IMR-90 (cell line): Measurements from ENCODE around the gene HLA-DOA. TPM values are rescaled to one million over a fixed set of nuclear protein-coding genes. Genes with fewer than 3 reads are reported as not detected.

Experiments used
- ATAC-seq: fragments of 200-7000 bp; cut with Tn5 transposase; 2 replicates; pipeline ENCODE4 v1.9.1; 2020; ENCODE audit warnings: low read depth, mild to moderate bottlenecking, moderate library complexity
- BruUV-seq: library from RNA; stranded (reverse); fragments of 400-500 nt; replicated peaks from 2 replicates; lab custom pipeline; 2021; lab: Mats Ljungman, UMichigan
- CTCF ChIA-PET: fragments of 300-600 bp; formaldehyde crosslinking; extraction: SDS; loops from one replicate; lab custom pipeline; 2021; ENCODE audit warnings: antibody characterized with exemption; lab: Yijun Ruan, JAX
- POLR2A ChIA-PET: fragments of 300-600 bp; sonication (Branson Sonifier 250); formaldehyde crosslinking; loops from one replicate; lab custom pipeline; 2022; ENCODE audit warnings: antibody characterized with exemption; ENCODE audit not compliant: unreplicated experiment; lab: Charles Lee
- DNase-seq: peaks from one replicate; pipeline ENCODE4 v3.0.0; 2013
- H2AFZ ChIP-seq: replicated peaks from 2 replicates; pipeline ENCODE3; 2013; ENCODE audit warnings: low read length, mild to moderate bottlenecking; ENCODE audit not compliant: poor library complexity
- H2AK5ac ChIP-seq: 2 replicates; pipeline ENCODE4 v1.6.1; 2013; ENCODE audit warnings: low read depth, low read length, inconsistent platforms
- H2AK9ac ChIP-seq: replicated peaks from 2 replicates; pipeline ENCODE3; 2013; ENCODE audit warnings: mild to moderate bottlenecking, low read depth, low read length, moderate library complexity; ENCODE audit not compliant: poor library complexity
- H2BK120ac ChIP-seq: 2 replicates; pipeline ENCODE4 v1.6.1; 2013; ENCODE audit warnings: low read depth, low read length, inconsistent platforms
- H2BK15ac ChIP-seq: 3 replicates; pipeline ENCODE4 v1.6.1; 2013; ENCODE audit warnings: low read depth, low read length, inconsistent platforms
- H2BK20ac ChIP-seq: 2 replicates; pipeline ENCODE4 v1.6.1; 2013; ENCODE audit warnings: low read depth, mild to moderate bottlenecking, inconsistent platforms, low read length, moderate library complexity
- H2BK5ac ChIP-seq: 2 replicates; pipeline ENCODE4 v1.6.1; 2013; ENCODE audit warnings: mild to moderate bottlenecking, low read depth, low read length, inconsistent platforms; ENCODE audit not compliant: poor library complexity, severe bottlenecking
- H3K14ac ChIP-seq: replicated peaks from 2 replicates; pipeline ENCODE4 v1.6.1; 2013; ENCODE audit warnings: low read depth, low read length, inconsistent platforms
- H3K18ac ChIP-seq: 2 replicates; pipeline ENCODE4 v1.6.1; 2013; ENCODE audit warnings: low read depth, low read length, control low read depth
- H3K23ac ChIP-seq: 2 replicates; pipeline ENCODE4 v1.6.1; 2013; ENCODE audit warnings: low read depth, low read length, inconsistent platforms
- H3K27ac ChIP-seq: 2 replicates; pipeline ENCODE4 v1.5.1; 2013; ENCODE audit warnings: mild to moderate bottlenecking, control low read depth, low read length; ENCODE audit not compliant: insufficient read depth
- H3K27me3 ChIP-seq: 2 replicates; pipeline ENCODE4 v1.6.1; 2013; ENCODE audit warnings: low read length; ENCODE audit not compliant: control insufficient read depth, insufficient read depth
- H3K36me3 ChIP-seq: 2 replicates; pipeline ENCODE4 v1.6.1; 2013; ENCODE audit warnings: low read length, mixed read lengths; ENCODE audit not compliant: control insufficient read depth, insufficient read depth
- H3K4ac ChIP-seq: 2 replicates; pipeline ENCODE4 v1.6.1; 2013; ENCODE audit warnings: low read depth, low read length, inconsistent platforms
- H3K4me1 ChIP-seq: 2 replicates; pipeline ENCODE4 v1.6.1; 2013; ENCODE audit warnings: low read length, mixed read lengths; ENCODE audit not compliant: control insufficient read depth, insufficient read depth
- H3K4me2 ChIP-seq: 2 replicates; pipeline ENCODE4 v1.6.1; 2013; ENCODE audit warnings: low read depth, mild to moderate bottlenecking, control low read depth, low read length, moderate library complexity
- H3K4me3 ChIP-seq: 2 replicates; pipeline ENCODE4 v1.5.1; 2013; ENCODE audit warnings: low read depth, mild to moderate bottlenecking, control low read depth, low read length, moderate library complexity; ENCODE audit not compliant: insufficient read depth
- H3K56ac ChIP-seq: 2 replicates; pipeline ENCODE4 v1.6.1; 2013; ENCODE audit warnings: low read length, inconsistent platforms; ENCODE audit not compliant: insufficient read depth; ENCODE audit errors: extremely low read depth
- H3K79me1 ChIP-seq, 2 experiments: 2 replicates each; pipeline ENCODE4 v1.6.1; 2013; ENCODE audit warnings: low read length in 2 of 2, inconsistent platforms in 1 of 2, low read depth in 1 of 2
- H3K9ac ChIP-seq: 2 replicates; pipeline ENCODE4 v1.6.1; 2013; ENCODE audit warnings: low read depth, low read length, control low read depth
- H3K9me1 ChIP-seq: 2 replicates; pipeline ENCODE4 v1.6.1; 2013; ENCODE audit warnings: low read length, inconsistent platforms; ENCODE audit not compliant: insufficient read depth
- H3K9me3 ChIP-seq: 2 replicates; pipeline ENCODE4 v1.6.1; 2013; ENCODE audit warnings: low read length; ENCODE audit not compliant: control insufficient read depth, insufficient read depth
- H4K20me1 ChIP-seq: 2 replicates; pipeline ENCODE4 v1.6.1; 2013; ENCODE audit warnings: low read length, inconsistent platforms; ENCODE audit not compliant: insufficient read depth
- H4K5ac ChIP-seq: 2 replicates; pipeline ENCODE4 v1.6.1; 2013; ENCODE audit warnings: mild to moderate bottlenecking, low read depth, low read length, control low read depth
- H4K8ac ChIP-seq, 2 experiments: 2 replicates each; pipeline ENCODE4 v1.6.1; 2013; ENCODE audit warnings: low read depth in 2 of 2, low read length in 2 of 2, control low read depth in 1 of 2, inconsistent platforms in 1 of 2
- H4K91ac ChIP-seq: 2 replicates; pipeline ENCODE4 v1.6.1; 2013; ENCODE audit warnings: low read depth, low read length, inconsistent platforms; ENCODE audit not compliant: insufficient read depth
- BHLHE40 ChIP-seq: fragments of 150-350 bp; IDR thresholded peaks from 2 replicates; pipeline ENCODE4 v1.6.1; 2016; ENCODE audit warnings: mild to moderate bottlenecking, low read depth, low read length
- CEBPB ChIP-seq: IDR thresholded peaks from 2 replicates; pipeline ENCODE4 v1.6.1; 2012; ENCODE audit warnings: low read depth, low read length, improper control_type of control experiment
- CHD1 ChIP-seq: IDR thresholded peaks from 2 replicates; pipeline ENCODE4 v1.6.1; 2012; ENCODE audit warnings: low read depth, low read length, improper control_type of control experiment
- CTCF ChIP-seq: conservative IDR thresholded peaks from 2 replicates; pipeline ENCODE4 v1.5.1; 2012; ENCODE audit warnings: mild to moderate bottlenecking, low read depth, low read length, improper control_type of control experiment
- FOS ChIP-seq: fragments of 150-350 bp; IDR thresholded peaks from 2 replicates; pipeline ENCODE4 v1.6.1; 2016; ENCODE audit warnings: low read depth, low read length
- MAFK ChIP-seq: IDR thresholded peaks from 2 replicates; pipeline ENCODE4 v1.6.1; 2012; ENCODE audit warnings: low read depth, low read length, improper control_type of control experiment
- MAZ ChIP-seq: IDR thresholded peaks from 2 replicates; pipeline ENCODE4 v1.6.1; 2012; ENCODE audit warnings: low read depth, mild to moderate bottlenecking, low read length, improper control_type of control experiment, moderate library complexity, borderline replicate concordance
- MXI1 ChIP-seq: IDR thresholded peaks from 2 replicates; pipeline ENCODE4 v1.6.1; 2012; ENCODE audit warnings: low read depth, mild to moderate bottlenecking, low read length, moderate library complexity, borderline replicate concordance
- NFE2L2 ChIP-seq: fragments of 150-350 bp; IDR thresholded peaks from 2 replicates; pipeline ENCODE4 v1.6.1; 2016; ENCODE audit warnings: low read depth, mild to moderate bottlenecking, low read length
- POLR2A ChIP-seq: IDR thresholded peaks from 2 replicates; pipeline ENCODE4 v1.6.1; 2012; ENCODE audit warnings: mild to moderate bottlenecking, low read depth, low read length
- RAD21 ChIP-seq: IDR thresholded peaks from 2 replicates; pipeline ENCODE4 v1.6.1; 2012; ENCODE audit warnings: low read length, improper control_type of control experiment
- RCOR1 ChIP-seq: IDR thresholded peaks from 2 replicates; pipeline ENCODE4 v1.6.1; 2012; ENCODE audit warnings: mild to moderate bottlenecking, low read length, improper control_type of control experiment; ENCODE audit not compliant: insufficient replicate concordance
- RFX5 ChIP-seq: IDR thresholded peaks from 2 replicates; pipeline ENCODE4 v1.8.0; 2012; ENCODE audit warnings: low read depth, mild to moderate bottlenecking, low read length, moderate library complexity
- SMC3 ChIP-seq: fragments of 150-350 bp; IDR thresholded peaks from 2 replicates; pipeline ENCODE4 v1.6.1; 2016; ENCODE audit warnings: low read depth, mild to moderate bottlenecking, antibody characterized with exemption, low read length, moderate library complexity
- USF2 ChIP-seq: fragments of 150-350 bp; IDR thresholded peaks from 2 replicates; pipeline ENCODE4 v1.6.1; 2017; ENCODE audit warnings: mild to moderate bottlenecking, antibody characterized with exemption, low read length, low read depth
- WGBS, 2 experiments: methylation state at CpG; one replicate each; pipeline versions ENCODE4 v1.1.5 to v1.1.7; 2013; ENCODE audit warnings: missing lambda C conversion rate in 2 of 2; ENCODE audit not compliant: insufficient read length in 1 of 2; ENCODE audit errors: extremely low coverage in 2 of 2; 5-methylcytosine and 5-hydroxymethylcytosine counted together
- dilution Hi-C: fragments of 300-500 bp; cut with HindIII; formaldehyde crosslinking; loops from one replicate; pipeline ENCODE4 v1.14.3; 2018; ENCODE audit warnings: low sequenced_read_pairs; ENCODE audit not compliant: unreplicated experiment
- in situ Hi-C: fragments of 300-500 bp; cut with MboI; formaldehyde crosslinking; loops from 3 replicates; pipeline ENCODE4 v1.14.3; 2019; ENCODE audit warnings: low sequenced_read_pairs, inconsistent platforms, mixed read lengths
- intact Hi-C: fragments of 100-400 bp; cut with micrococcal nuclease; formaldehyde crosslinking; loops from 2 replicates; pipeline ENCODE4 v1.10.0; 2022
- polyA plus RNA-seq, 3 experiments: library from polyadenylated mRNA; depleted of rRNA; stranded (reverse); fragments of >200 nt; gene quantifications; 2 replicates each; pipeline ENCODE4 v1.2.3, GENCODE V29; 2012; ENCODE audit warnings: low replicate concordance in 1 of 3
- total RNA-seq: library from RNA; depleted of rRNA; stranded (reverse); fragments of >200 nt; gene quantifications from 2 replicates; pipeline ENCODE4 v1.2.3, GENCODE V29; 2012
- TF ChIP-seq, protein P1 (sequence below): fragments of 150-350 bp; IDR thresholded peaks from 2 replicates; pipeline ENCODE4 v1.6.1; 2016; ENCODE audit warnings: low read depth, mild to moderate bottlenecking, low read length, moderate library complexity, borderline replicate concordance

Gene HLA-DOA
- total and polyA plus RNA-seq, 2 of the 4 experiments (the other 2 are of a cell fraction), result not detected

DNA sequence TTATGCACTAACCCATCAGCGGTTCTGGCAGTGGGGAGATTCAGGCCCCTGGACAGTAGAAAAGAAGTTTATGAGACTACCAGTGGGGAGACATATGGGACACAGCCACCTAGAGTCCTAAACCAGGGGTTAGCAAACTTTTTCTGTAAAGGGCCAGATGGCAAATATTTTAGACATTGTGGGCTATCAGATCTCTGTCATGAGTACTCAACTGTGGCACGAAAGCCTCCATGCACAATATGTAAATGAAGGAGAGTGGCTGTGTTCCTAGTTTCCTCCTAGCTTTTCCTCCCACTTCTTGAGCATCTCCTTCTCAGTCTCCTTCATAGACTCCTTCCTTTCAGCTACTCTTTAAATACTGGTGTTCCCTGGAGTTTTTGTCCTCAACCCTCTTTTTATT lies 53.2 kb downstream of the HLA-DOA start:
- Histone ChIP-seq H2BK5ac (no peak overlapping the region), H3K56ac (no peak overlapping the region), H2AFZ (no peak overlapping the region), H2BK15ac (no peak overlapping the region), H2AK5ac (no peak overlapping the region), H4K8ac (no peak overlapping the region), H3K9ac (no peak overlapping the region), H3K18ac (no peak overlapping the region), H3K4ac (no peak overlapping the region), H3K27me3 (no peaks in the 10 kb centered on the region), H2BK20ac (no peak overlapping the region), H2AK9ac (no peak overlapping the region), H3K23ac (no peak overlapping the region), H3K79me1 (peaks cover 3 to 7% of the 10 kb centered on the region in 2 experiments; a peak in 1 of 4 replicates), H3K4me1 (peaks cover 3% of the 10 kb centered on the region; the same call in 1 of the 2 replicates), H4K91ac (no peak overlapping the region), H3K36me3 (no peaks in the 10 kb centered on the region), H3K9me1 (peaks cover 4% of the 10 kb centered on the region; the same call in 1 of the 2 replicates), H3K4me2 (no peak overlapping the region), H3K14ac (no peak overlapping the region), H3K9me3 (no peaks in the 10 kb centered on the region), H3K4me3 (no peak overlapping the region), H3K27ac (no peak overlapping the region), H4K20me1 (no peaks in the 10 kb centered on the region), H4K5ac (no peak overlapping the region), H2BK120ac (no peak overlapping the region)
- TF ChIP-seq SMC3 (no peak), BHLHE40 (no peak), MAFK (no peak), MXI1 (no peak), CHD1 (no peak), MAZ (no peak), CTCF (no peak), FOS (no peak), RFX5 (no peak), RAD21 (no peak), NFE2L2 (no peak), POLR2A (no peak), CEBPB (no peak), RCOR1 (no peak), USF2 (no peak)
- TF ChIP-seq, protein P1, sequence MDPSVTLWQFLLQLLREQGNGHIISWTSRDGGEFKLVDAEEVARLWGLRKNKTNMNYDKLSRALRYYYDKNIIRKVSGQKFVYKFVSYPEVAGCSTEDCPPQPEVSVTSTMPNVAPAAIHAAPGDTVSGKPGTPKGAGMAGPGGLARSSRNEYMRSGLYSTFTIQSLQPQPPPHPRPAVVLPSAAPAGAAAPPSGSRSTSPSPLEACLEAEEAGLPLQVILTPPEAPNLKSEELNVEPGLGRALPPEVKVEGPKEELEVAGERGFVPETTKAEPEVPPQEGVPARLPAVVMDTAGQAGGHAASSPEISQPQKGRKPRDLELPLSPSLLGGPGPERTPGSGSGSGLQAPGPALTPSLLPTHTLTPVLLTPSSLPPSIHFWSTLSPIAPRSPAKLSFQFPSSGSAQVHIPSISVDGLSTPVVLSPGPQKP, result no peak
- WGBS, 2 experiments, result no CpG with 5 or more reads among the region's 2 CpGs
- ChIA-PET CTCF (no interaction called here), POLR2A (no interaction called here)
- dilution Hi-C loops (no loop called here), in situ Hi-C loops (loop anchor here (25.0 kb wide), 1 partner anchor 769 kb away; the partner anchor contains the start of genes AGER, AGPAT1, GPSM3 and PBX2), intact Hi-C loops (no loop called here)
- ATAC-seq (no peak), DNase-seq (no peak)
- BruUV-seq, result no TSS peak
